ENCODE data around the gene ATP2B3.

GRCh38 chrX:153524234-153524633 lies 6.8 kb downstream of the ATP2B3 start:
- TF ChIP-seq SIN3A (IDR thresholded peaks at IDR 0.05; ENCODE audit: borderline replicate concordance, insufficient read depth, low read length) (no peak), FOXP2 (optimal IDR thresholded peaks at IDR 0.05; ENCODE audit: borderline replicate concordance, extremely low read depth, extremely low read length, insufficient read depth) (no peak)

Data from PFSK-1 (cell line).